Effector CD8-positive, alpha-beta T cell (primary cell): ENCODE measurements around the gene DCLK2.

ENCODE experiments used
- DNase-seq: peaks from one replicate; lab custom pipeline; 2025; lab: John Stamatoyannopoulos, UW

DCLK2 gene

GRCh38 chr4:150209140-150209829 is 131.0 kb downstream of the DCLK2 start:
- no peak for DNase-seq

GRCh38 chr4:150211016-150211415 is 132.8 kb downstream of the DCLK2 start:
- DNase-seq: no peak

GRCh38 chr4:150211799-150212445 is 133.7 kb downstream of the DCLK2 start:
- no peak for DNase-seq

GRCh38 chr4:150212485-150212884 is 134.2 kb downstream of the DCLK2 start:
- no peak for DNase-seq

- no peak for DNase-seq
Observed at GRCh38 chr4:150212927-150213326, 134.7 kb downstream of the DCLK2 start.

- no peak for DNase-seq
Observed at GRCh38 chr4:150215601-150216000, 137.4 kb downstream of the DCLK2 start.

GRCh38 chr4:150216726-150217125 is 138.5 kb downstream of the DCLK2 start:
- no peak for DNase-seq

- DNase-seq: no peak
Observed at GRCh38 chr4:150217192-150217591, 138.9 kb downstream of the DCLK2 start.

- no peak for DNase-seq
Observed at GRCh38 chr4:150217808-150218207, 139.6 kb downstream of the DCLK2 start.

GRCh38 chr4:150218447-150218846 is 140.2 kb downstream of the DCLK2 start:
- no peak for DNase-seq

GRCh38 chr4:150219841-150220240 is 141.6 kb downstream of the DCLK2 start:
- DNase-seq: no peak

- no peak for DNase-seq
Observed at GRCh38 chr4:150224896-150225591, 146.8 kb downstream of the DCLK2 start.

- no peak for DNase-seq
Observed at GRCh38 chr4:150229520-150229919, 151.3 kb downstream of the DCLK2 start.

GRCh38 chr4:150230561-150230960 is 152.3 kb downstream of the DCLK2 start:
- no peak for DNase-seq

- no peak for DNase-seq
Observed at GRCh38 chr4:150231107-150231770, 153.0 kb downstream of the DCLK2 start.

GRCh38 chr4:150232029-150232428 is 153.8 kb downstream of the DCLK2 start:
- no peak for DNase-seq

GRCh38 chr4:150234246-150234645 is 156.0 kb downstream of the DCLK2 start:
- no peak for DNase-seq

GRCh38 chr4:150235317-150235716 is 157.1 kb downstream of the DCLK2 start:
- DNase-seq: no peak

- DNase-seq: no peak
Observed at GRCh38 chr4:150235808-150236271, 157.6 kb downstream of the DCLK2 start.

GRCh38 chr4:150236626-150237025 is 158.4 kb downstream of the DCLK2 start:
- DNase-seq: no peak

GRCh38 chr4:150237110-150237872 is 159.0 kb downstream of the DCLK2 start:
- DNase-seq: no peak

GRCh38 chr4:150238591-150238990 is 160.3 kb downstream of the DCLK2 start:
- no peak for DNase-seq
